ENCODE data around the gene PLEKHF1.
"Not testable (repeated sequence)": the region's sequence is repeated elsewhere in the genome, so short reads cannot be mapped to it uniquely, and the experiment has no call there.

PLEKHF1 gene

GRCh38 chr19:29704562-29705558, 39.6 kb downstream of the PLEKHF1 start:
- no peak for DNase-seq

DNA sequence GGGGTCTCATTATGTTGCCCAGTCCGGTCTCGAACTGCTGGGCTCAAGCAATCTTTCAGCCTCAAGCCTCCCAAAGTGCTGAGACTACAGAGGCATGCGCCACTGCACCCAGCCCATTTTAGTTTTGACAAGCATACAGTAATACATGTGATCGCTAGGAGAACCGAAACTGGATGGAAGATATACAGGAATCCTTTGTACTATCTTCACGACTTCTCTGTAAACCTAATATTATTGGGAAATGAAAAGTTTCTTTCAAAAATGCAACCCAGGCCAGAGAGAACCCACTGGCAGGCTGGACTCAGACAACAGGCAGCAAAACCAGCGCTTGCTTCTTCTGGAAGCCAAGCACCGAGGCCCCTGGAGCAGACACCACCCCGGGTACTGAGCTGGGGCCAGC, 40.4 kb downstream of the PLEKHF1 start:
- DNase-seq, result no peak

DNA sequence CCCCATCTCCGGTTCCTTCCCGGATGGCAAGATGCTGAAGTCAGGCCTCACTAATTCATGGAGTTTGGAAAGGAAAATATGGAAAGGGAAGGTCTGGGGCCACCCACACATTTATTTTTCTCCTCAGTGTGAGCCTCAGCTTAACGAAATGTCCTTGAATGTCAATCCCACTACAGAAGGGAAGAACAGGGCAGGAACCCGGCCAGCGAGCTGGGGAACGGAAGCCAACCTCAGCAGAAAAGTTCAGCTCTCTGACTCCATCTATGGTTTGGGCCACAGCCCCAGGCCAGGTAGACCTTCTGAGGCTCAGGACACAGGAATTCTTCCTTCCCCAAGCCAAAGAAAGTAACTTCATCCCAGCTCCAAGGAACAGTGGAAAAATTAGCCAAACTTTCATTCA, 41.4 kb downstream of the PLEKHF1 start:
- no peak for DNase-seq

- no peak for DNase-seq
Observed at GRCh38 chr19:29708554-29709439, 43.5 kb downstream of the PLEKHF1 start.

DNA sequence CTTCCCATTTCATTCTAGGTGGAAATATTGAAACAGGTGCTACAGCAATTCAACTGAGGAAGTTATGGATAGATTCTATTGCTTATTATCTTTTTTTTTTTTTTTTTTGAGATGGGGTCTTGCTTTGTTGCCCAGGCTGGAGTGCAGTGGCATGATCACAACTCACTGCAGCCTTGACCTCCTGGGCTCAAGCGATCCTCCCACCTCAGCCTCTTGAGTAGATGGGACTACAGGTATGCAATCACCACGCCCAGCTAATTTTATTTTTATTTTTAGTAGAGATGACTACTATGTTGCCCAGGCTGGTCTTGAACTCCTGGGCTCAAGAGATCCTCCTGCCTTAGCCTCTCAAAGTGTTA, 44.2 kb downstream of the PLEKHF1 start:
- not testable (repeated sequence) for DNase-seq

DNA sequence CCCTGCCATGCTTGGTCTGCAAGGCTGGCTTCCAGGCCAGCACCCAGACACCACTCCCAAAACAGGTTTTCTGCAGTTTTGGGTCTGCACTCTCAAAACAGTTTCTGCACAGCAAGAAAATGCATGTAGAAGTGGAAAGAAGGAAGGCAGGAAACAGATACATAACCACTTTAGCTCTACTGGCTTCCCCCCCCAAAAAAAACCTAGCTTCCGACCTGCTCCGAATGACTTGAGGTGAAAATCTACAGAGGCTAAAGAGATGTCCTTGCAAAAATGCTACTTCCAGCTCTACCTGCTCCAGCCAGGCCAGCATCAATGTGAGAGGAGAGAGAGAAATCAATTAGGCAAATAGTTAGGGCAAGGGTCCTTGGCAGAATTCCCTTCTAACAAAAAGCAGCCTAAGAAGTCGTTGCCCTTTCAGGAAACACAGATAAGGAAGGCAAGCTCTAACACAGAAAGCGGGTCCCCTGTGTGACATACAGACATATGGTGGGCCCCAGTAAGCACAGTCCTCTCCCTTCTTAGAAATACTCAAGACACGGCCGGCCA, 46.4 kb downstream of the PLEKHF1 start:
- DNase-seq, result no peak

- DNase-seq, result no peak
Observed at GRCh38 chr19:29712744-29713516, 47.7 kb downstream of the PLEKHF1 start.

DNA sequence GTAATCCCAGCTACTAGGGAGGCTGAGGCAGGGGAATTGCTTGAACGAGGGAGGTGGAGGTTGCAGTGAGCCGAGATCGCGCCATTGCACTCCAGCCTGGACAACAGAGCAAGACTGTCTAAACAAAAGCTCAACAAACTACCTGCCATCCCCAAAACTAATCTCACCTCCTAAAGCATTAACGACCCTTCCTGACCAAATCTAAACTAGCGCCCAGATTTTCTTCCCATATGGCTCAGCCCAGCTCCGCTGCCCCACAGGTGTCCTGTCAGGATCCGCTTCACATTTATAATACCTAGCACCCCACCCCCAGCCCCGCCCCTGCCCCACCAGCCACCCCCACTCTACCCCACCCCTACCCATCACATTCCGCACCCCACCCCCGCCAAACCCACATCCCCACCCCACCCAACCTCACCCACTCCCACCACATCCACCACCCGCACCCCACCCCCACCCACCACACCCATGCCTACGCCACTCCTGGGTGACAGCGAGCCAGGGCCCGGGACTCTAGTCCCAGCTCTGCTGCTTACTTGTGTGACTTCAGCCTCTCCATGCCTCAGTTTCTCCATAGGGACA, 49.2 kb downstream of the PLEKHF1 start:
- DNase-seq, result no peak

GRCh38 chr19:29714953-29715700, 49.9 kb downstream of the PLEKHF1 start, which contains the start of gene C19orf12:
Gene C19orf12 (minus strand): TSS chr19:29715261. CDS start chr19:29708413, 6,848 bp downstream.
- DNase-seq, result no peak

DNA sequence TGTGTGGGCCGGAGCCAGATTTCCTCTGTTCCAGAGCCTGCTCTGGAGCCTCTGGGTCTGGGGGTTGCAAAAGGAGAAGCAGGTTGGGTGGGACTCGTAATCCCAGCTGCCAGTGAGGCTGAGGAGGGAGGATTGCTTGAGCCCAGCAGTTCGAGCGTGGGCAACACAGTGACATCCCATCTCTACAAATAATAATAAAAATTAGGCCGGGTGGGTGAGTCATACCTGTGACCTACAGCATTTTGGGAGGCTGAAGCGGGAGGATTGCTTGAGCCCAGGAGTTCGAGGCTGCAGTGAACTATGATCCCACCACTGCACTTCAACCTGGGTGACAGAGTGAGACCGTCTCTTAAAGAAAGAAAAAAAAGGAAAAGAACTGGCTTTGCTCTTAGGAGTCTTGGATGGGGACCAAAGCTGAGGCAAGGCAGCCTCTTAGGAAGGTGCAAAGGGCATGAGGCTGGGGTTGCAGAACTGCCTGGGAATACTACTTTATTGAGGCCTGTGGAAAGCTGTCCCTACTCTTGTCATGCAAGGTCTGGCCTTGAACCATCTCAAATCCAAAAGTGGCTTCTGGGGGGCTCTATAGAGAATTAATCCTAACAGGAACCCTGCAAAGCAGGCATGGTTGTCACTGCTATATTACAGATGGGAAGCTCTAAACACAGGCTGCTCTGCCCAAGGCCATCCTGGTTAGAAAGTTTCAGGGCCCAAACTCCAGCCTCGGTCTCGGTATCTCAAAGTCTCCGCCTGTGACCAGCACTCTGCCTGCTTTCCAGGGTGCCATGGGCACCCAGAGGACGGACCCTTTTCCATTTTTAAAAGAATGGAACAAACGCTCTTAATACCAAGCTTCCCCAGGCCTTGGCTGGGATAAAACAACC, 50.7 kb downstream of the PLEKHF1 start:
- DNase-seq, result no peak

- DNase-seq, result no peak
Observed at GRCh38 chr19:29717051-29717450, 51.8 kb downstream of the PLEKHF1 start.

DNA sequence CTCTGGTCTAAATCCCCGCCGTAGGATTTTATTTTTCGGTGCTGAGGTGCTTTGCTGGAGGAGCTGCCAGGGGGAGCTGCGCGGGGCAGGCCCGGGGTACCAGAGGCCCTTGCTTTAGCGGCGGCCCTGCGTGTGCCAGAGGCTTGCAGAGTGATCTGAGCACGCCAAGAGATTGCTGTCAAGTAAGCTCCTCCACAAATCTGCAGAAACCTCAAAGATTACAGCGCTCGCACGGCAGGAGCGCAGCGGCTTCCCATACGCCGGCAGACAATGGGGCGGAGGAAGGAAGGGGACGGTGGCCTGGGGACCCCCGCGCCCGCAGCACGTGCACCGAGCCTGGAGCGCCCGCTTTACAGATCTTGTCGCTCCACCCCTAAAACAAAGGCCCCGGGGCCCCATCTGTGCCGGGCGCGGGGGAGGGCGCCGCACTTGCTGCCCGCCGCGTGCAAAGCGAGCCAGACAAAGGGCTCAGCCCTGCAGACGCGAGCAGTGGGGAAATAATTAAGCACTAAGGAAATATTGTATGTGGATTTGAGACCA, 58.9 kb downstream of the PLEKHF1 start:
- DNase-seq, result no peak

DNA sequence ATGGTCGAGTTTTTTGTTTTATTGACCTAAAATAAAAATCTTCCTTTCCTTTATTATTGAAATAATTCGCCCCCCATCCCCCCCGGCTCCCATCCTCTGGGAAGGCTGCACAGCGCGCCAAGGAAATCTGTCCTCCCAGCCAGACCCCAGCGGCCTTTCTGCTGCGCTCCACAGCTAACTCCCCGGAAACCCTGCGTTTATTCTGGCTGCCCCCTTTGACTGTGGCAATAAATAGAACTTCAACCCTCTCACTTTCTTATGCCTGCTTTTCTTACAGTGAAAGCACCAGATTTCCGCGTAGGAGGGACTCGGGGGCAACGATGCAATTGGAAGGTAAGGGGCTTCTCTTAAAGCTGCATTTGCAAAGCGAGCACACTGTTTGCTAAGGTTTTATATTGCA, 59.5 kb downstream of the PLEKHF1 start:
- no peak for DNase-seq
